Bone marrow (tissue), 2 donors: ENCODE data around the gene FAU.
"Not testable (repeated sequence)": the region's sequence is repeated elsewhere in the genome, so short reads cannot be mapped to it uniquely, and the experiment has no call there.

Experiments used
- DNase-seq, 2 donors: peaks; one replicate each; lab custom pipeline; 2025; lab: John Stamatoyannopoulos, UW

Gene FAU

GRCh38 chr11:65121865-65122696 is at the start of gene FAU, which contains the start of gene MRPL49:
Gene FAU (minus strand): TSS chr11:65122134. CDS start chr11:65121813, 321 bp downstream.
Gene MRPL49 (plus strand): TSS chr11:65122321. CDS start chr11:65122347, 26 bp downstream.
- peak; percentile 87 to 98 for DNase-seq

GRCh38 chr11:65170058-65170534 is 48.2 kb upstream of the FAU start, which contains the start of gene SPDYC:
Gene SPDYC (plus strand): TSS chr11:65170233. CDS start chr11:65171358, 1,125 bp downstream.
- no peak for DNase-seq

- DNase-seq: peak in 1 of 2 donors; percentile 83
Measured at GRCh38 chr11:65169164-65169641, 47.3 kb upstream of the FAU start.

DNA sequence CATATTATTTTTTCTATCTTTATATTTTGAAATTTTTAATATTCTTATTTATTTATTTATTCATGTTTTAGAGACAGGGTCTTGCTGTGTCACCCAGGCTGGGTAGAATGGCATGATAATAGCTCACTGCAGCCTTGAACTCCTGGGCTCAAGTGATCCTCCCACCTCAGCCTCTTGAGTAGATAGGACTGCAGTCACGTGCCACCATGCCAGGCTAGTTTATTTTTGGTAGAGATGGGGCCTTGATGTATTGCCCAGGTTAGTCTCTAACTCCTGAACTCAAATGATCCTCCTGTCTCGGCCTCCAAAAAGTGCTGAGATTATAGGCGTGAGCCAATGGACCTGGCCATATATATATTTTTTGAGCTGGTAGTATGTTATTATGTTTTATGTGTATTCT is 45.7 kb upstream of the FAU start:
- DNase-seq: no peak

DNA sequence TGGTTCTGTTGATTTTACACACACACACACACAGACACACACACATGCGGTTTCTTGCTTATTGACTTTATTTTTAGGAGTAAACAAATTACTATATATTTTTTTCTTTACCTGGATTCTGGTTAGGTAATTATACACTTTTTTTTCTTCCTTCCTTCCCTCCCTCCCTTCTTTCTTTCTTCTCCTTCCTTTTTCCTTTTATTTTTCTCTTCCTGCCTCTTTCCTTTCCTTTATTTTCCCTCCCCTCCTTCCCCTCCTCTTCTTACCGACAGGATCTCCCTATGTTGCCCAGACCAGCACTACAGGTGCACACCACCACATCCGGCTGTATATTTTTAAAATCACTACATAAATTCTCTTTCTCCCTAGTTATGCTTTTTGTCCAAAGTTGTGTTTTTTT is 45.0 kb upstream of the FAU start:
- no peak for DNase-seq

GRCh38 chr11:65165410-65166317 is 43.7 kb upstream of the FAU start:
- DNase-seq: no peak

DNA sequence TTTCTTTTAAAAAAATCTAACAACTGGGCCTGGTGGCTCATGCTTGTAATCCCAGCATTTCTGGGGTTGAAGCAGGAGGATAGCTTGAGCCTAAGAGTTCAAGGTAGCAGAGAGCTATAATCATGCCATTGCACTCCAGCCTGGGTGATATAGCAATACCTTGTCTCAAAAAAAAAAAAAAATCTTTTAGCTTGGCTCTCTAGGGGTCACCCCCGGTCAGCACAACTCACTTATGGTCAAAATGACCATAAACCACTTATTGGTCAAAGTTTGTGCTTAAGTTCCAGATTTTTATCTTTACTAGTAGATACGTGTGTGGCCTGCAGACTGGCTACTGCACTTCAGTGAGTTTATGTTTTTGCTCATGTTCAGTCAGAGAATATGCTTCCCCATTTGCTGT is 41.8 kb upstream of the FAU start:
- no peak for DNase-seq

DNA sequence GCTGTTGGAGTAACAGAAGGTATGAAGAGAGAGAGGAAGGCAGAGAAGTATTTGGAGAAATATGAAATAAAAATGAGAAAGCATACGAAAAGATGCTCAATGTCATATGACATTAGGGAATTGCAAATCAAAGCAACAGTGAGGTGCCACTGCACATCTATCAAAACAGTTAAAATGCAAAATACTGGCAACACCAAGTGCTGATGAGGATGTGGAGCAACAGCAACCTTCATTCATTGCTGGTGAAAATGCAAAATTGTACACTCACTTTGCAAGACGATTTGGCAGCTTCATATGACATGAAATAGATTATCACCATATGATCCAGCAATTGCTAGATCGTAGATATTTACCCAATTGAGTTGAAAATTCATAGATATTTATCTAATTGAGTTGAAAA is 38.7 kb upstream of the FAU start:
- no peak for DNase-seq

GRCh38 chr11:65159012-65159411 is 37.1 kb upstream of the FAU start:
- no peak for DNase-seq

DNA sequence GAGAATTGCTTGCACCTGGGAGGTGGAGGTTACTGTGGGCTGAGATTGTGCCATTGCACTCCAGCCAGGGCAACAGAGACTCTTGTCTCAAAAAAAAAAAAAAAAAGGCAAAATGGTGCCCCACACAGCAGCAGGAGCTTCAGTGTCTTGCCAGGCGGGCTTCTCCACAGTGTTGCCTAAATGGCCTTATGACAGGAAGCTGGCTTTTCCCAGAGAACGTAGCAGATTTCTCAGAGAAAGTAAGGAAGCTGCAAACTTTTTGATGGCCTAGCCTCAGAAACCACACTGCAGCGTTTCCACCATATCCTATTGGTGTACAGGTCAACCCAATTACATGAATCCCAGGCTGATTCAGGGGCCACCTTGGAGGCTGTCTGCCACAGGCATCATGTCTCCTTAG is 35.4 kb upstream of the FAU start:
- DNase-seq: no peak

DNA sequence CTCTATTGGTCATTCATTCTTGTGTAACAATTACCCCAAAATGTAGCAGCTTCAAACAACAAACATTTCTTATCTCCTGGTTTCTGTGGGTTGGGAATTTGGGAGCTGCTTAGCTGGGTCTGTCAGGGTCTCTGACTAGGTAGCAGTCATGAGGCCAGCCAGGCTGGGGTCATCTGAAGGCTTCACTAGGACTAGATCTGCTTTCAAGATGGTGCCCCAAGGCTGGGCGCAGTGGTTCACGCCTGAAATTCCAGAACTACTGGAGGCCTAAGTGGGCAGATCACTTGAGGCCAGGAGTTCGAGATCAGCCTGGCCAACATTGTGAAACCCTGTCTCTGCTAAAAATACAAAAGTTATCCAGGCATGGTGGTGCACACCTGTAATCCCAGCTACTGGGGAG is 35.0 kb upstream of the FAU start:
- no peak for DNase-seq

GRCh38 chr11:65156256-65156655 is 34.3 kb upstream of the FAU start:
- no peak for DNase-seq

DNA sequence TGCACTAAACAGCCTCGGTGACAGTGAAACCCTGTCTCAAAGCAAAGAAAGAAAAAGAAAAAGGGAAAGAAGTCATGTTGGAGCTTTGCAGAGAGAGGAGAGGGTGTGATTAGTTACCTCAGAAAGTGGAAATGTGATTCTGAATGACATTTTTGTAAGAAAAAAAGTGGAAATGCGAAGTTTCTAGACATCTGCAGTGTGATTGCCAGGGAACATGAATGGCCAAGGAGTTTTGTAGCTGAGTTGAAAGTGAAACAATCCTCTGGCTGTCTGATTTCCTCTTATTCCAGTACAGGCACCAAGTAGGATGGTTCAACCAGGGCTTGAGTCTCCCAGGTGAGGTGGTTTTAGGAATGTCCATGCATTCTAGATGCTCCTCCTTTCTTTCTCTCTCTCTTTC is 30.2 kb upstream of the FAU start:
- peak in 1 of 2 donors; percentile 19 for DNase-seq

- peak in 1 of 2 donors; percentile 43 for DNase-seq
Measured at GRCh38 chr11:65151331-65151899, 29.5 kb upstream of the FAU start.

- peak; percentile 64 to 99 for DNase-seq
Measured at GRCh38 chr11:65150509-65151299, 28.8 kb upstream of the FAU start.

DNA sequence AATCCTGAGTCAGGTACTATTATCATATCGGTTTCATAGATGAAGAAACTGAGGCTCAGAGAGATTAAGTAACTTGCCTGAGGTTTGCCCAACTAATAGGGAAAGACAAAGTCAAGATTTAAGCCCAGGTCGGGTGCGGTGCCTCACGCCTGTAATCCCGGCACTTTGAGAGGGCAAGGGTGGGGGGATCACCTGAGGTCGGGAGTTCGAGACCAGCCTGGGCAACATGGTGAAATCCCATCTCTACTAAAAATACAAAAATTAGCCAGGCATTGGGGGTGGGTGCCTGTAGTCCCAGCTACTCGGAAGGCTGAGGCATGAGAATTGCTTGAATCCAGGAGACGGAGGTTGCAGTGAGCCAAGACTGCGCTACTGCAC is 28.2 kb upstream of the FAU start:
- DNase-seq: not testable (repeated sequence)

DNA sequence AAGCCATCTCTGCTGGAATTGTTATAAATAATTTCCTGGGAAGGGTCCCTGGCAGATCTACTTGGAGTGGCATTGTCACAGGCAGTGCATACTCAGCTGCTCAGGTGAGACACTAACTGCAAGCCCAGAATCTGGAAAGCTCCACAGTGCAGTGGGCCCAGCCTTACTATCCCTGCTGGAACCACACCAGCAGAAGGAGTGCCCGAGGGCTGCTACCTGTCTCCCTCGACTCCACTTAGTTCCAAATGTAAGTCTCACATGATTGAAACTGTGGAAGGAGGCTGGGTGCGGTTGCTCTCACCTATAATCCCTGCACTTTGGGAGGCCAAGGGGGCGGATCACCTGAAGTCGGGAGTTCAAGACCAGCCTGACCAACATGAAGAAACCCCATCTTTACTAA is 26.7 kb upstream of the FAU start:
- no peak for DNase-seq

DNA sequence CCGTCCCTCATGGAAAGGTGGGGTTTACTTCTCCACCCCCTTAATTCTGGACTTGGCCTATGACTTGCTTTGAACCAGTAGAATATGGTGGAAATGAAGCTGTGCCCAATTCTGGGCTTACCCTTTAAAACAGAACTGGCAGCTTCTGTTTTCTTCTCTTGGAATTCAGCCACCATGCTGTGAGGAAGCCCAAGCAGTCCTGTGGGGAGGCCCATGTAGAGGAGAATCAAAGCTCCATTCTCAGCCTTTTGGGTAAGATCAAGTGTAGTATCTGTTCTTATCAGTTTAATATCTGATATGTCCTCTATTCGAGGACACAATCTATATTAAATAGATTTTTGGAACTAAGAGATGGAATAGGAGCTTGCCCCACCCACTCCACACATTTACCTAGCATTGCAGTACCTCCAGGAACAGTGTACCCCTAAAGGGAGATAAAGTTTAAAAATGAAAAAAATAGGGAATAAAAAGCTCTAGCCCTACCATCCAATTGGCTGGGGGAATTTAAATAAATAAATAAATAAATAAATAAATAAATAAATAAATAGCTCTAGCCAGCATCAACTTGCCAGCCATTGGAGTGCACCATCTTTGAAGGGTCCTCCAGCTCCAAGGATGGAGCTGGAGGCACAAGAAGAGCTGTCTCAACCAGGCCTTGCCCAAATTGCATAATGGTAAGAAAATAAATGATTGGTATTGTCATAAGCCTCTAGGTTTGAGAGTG is 25.6 kb upstream of the FAU start:
- DNase-seq: no peak

DNA sequence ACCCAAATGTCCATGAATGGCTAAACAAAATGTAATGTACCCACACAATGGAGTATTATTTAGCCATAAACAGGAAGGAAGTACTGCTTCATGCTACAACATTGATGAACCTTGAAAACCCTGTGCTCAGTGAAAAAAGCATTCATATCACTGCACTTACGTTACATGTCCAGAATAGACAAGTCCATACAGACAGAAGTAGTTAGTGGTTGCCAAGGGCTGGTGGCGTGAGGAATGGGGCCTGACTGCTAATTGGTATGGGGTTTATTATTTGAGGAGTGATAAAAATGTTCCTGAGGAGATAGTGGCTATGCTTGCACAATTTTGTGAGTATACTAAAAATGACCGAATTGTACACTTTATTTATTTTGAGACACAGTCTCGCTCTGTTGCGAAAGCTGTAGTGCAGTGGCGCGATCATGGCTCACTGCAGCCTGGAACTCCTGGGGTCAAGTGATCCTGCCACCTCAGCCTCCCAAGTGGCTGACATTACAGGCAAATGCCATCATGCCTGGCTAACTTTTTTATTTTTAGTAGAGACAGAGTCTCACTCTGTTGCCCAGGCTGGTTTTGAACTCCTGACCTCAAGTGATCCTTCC is 20.1 kb upstream of the FAU start:
- no peak for DNase-seq

DNA sequence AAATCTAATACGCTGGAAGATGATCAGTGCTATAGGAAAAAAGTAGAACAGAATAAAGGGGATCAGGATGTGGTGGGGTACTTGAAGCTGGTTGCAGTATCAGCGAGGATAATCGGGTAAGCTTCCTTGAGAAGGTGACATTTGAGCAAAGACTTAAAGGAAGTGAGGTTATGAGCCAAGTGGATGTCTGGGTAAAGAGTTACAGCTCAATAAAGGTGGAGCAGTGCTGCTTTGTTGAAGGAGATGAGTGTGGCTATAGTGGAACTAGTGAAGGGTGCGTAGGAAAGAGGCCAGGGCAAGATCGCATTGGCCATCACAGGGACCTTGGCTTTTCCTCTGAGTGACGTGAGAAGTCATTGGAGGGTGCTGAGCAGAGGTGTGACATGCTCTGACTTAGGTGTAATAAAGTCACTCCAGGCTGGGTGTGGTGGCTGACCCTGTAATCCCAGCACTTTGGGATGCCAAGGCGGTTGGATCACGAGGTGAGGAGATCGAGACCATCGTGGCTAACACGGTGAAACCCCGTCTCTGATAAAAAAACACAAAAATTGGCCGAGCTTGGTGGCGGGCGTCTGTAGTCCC is 14.7 kb upstream of the FAU start:
- no peak for DNase-seq
